ENCODE measurements around the gene PNPO.
A peak's percentile ranks its signal among the peaks of the same experiment; 100 is the strongest.

- TF ChIP-seq CTCF (IDR thresholded peaks at IDR 0.05) (no peak), POLR2A (IDR thresholded peaks at IDR 0.05) (peak in 1 of 2 donors; percentile 93)
These were observed 14.4 kb downstream of the PNPO start for GRCh38 chr17:47955497-47956461.

Measured in thyroid gland (tissue), 4 donors.